ENCODE data around the gene DENND6A.
A peak's percentile ranks its signal among the peaks of the same experiment; 100 is the strongest.

Gene DENND6A

GRCh38 chr3:57692396-57693147 lies at the start of gene DENND6A:
Gene DENND6A (minus strand): TSS chr3:57693077. CDS start chr3:57693018, 59 bp downstream.
- H3K4me3 ChIP-seq (ENCODE audit: low read depth, low read length), result peak within 1 kb of the TSS; percentile 71
- DNase-seq (ENCODE audit: low read depth), result peak; percentile 84
- TF ChIP-seq, protein P1, sequence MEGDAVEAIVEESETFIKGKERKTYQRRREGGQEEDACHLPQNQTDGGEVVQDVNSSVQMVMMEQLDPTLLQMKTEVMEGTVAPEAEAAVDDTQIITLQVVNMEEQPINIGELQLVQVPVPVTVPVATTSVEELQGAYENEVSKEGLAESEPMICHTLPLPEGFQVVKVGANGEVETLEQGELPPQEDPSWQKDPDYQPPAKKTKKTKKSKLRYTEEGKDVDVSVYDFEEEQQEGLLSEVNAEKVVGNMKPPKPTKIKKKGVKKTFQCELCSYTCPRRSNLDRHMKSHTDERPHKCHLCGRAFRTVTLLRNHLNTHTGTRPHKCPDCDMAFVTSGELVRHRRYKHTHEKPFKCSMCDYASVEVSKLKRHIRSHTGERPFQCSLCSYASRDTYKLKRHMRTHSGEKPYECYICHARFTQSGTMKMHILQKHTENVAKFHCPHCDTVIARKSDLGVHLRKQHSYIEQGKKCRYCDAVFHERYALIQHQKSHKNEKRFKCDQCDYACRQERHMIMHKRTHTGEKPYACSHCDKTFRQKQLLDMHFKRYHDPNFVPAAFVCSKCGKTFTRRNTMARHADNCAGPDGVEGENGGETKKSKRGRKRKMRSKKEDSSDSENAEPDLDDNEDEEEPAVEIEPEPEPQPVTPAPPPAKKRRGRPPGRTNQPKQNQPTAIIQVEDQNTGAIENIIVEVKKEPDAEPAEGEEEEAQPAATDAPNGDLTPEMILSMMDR (IDR thresholded peaks at IDR 0.05; ENCODE audit: low read depth, low read length, missing control alignments), result no peak
- in situ Hi-C loops (cut with HindIII; ENCODE audit: low sequenced_read_pairs), result no loop called here

DNA sequence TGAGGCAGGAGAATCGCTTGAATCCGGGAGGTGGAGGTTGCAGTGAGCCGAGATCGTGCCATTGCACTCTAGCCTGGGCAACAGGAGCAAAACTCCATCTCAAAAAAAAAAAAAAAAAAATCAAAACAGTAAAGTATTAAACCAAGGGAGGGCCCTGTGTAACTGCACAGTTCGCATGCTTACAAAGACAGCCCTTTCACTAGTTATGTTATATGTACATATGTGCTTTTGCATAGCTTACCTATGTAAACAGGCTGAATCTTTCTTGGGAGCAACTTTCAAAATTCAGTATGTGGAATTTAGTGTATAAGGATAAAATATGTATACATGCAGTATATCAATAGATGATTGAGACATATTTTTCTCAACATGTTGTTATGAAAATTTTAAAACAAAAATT lies 47.1 kb upstream of the DENND6A start:
- no peak overlapping the region for H3K4me3 ChIP-seq (ENCODE audit: low read depth, low read length)
- TF ChIP-seq, protein P1 (IDR thresholded peaks at IDR 0.05; ENCODE audit: low read depth, low read length, missing control alignments), result no peak
- DNase-seq (ENCODE audit: low read depth), result no peak
- in situ Hi-C loops (cut with HindIII; ENCODE audit: low sequenced_read_pairs), result no loop called here

DNA sequence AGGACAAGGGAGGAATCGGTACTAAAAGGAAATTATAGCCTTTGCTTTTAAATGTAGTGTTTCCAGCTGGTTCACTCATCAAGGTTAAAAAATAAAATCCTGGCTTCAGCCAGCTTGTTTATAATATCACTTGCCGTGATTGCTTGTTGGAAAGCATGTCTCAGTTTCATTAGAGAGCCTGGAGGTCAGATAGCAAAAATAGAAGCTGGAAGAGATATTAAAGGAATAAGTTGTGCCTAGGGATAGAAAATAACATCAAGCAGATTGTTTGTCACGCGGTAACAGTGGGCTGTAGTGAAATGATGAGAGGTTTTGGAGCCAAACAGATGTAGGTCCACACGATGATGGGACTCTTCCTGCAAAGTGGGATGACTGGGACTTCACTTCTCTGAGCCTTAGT lies 45.5 kb upstream of the DENND6A start:
- in situ Hi-C loops (cut with HindIII; ENCODE audit: low sequenced_read_pairs), result no loop called here
- TF ChIP-seq, protein P1 (IDR thresholded peaks at IDR 0.05; ENCODE audit: low read depth, low read length, missing control alignments), result no peak
- no peak for DNase-seq (ENCODE audit: low read depth)
- H3K4me3 ChIP-seq (ENCODE audit: low read depth, low read length), result no peak overlapping the region

DNA sequence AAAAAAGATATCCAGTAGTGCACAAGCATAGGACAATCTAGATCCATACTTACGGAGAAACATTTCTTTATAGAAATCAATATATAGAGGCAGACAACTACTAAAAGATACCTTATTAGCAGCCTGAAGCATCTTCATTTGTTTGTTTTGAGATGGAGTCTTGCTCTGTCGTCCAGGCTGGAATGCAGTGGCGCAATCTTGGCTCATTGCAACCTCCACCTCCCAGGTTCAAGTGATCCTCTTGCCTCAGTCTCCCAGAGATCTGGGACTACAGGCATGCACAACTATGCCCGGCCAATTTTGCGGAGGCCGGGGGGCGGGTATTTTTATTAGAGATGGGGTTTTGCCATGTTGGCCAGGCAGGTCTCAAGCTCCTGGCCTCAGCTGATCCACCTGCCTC lies 45.0 kb upstream of the DENND6A start:
- TF ChIP-seq, protein P1 (IDR thresholded peaks at IDR 0.05; ENCODE audit: low read depth, low read length, missing control alignments), result no peak
- in situ Hi-C loops (cut with HindIII; ENCODE audit: low sequenced_read_pairs), result no loop called here
- no peak for DNase-seq (ENCODE audit: low read depth)
- H3K4me3 ChIP-seq (ENCODE audit: low read depth, low read length), result no peak overlapping the region

DNA sequence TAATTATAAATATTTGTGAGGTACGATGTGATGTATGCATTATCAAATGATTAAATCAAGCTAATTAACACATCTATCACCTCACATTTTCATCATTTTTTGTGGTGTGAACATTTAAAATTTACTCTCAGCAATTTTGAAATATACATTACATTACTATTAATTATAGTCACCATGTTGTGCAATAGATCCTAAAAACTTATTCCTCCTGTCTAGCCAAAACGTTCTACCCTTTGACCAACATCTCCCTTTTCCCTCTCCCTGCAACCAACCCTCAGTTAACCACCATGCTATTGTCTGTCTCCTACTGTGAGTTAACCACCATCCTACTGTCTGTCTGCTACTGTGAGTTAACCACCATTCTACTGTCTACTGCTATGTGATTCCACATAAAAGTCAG lies 42.5 kb upstream of the DENND6A start:
- no peak for DNase-seq (ENCODE audit: low read depth)
- in situ Hi-C loops (cut with HindIII; ENCODE audit: low sequenced_read_pairs), result no loop called here
- no peak overlapping the region for H3K4me3 ChIP-seq (ENCODE audit: low read depth, low read length)
- TF ChIP-seq, protein P1 (IDR thresholded peaks at IDR 0.05; ENCODE audit: low read depth, low read length, missing control alignments), result no peak

DNA sequence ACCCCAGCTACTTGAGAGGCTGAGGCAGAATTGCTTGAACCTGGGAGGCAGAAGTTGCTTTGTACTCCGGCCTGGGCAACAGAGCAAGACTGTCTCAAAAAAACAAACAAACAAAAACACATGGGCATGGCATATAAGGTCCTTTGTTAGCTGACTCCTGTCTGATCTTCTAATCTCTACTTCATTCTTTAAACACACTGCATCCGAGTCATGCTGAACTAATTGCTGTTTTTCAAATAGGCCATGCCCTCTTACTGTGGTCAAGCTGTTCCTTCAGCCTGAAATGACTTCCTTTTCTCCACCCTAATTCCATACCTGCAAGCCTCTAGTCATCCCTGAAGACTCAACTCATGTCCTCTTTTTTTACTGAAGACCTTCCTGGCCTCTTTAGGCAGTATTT lies 40.9 kb upstream of the DENND6A start:
- no peak overlapping the region for H3K4me3 ChIP-seq (ENCODE audit: low read depth, low read length)
- TF ChIP-seq, protein P1 (IDR thresholded peaks at IDR 0.05; ENCODE audit: low read depth, low read length, missing control alignments), result no peak
- in situ Hi-C loops (cut with HindIII; ENCODE audit: low sequenced_read_pairs), result no loop called here
- no peak for DNase-seq (ENCODE audit: low read depth)

Data from astrocyte of the cerebellum (primary cell).